KMS-11 (cell line): ENCODE measurements around the gene FAM83D.

Experiments
- H2AFZ ChIP-seq: fragments of 200-600 bp; sonication (generic); 2 replicates; pipeline ENCODE4 v1.6.1; 2016; ENCODE audit warnings: antibody characterized with exemption, mixed run types, low read depth
- H3K27ac ChIP-seq: fragments of 200-600 bp; sonication (generic); 2 replicates; pipeline ENCODE4 v1.6.1; 2016; ENCODE audit warnings: mild to moderate bottlenecking, mixed run types
- H3K27me3 ChIP-seq: fragments of 200-600 bp; sonication (generic); 2 replicates; pipeline ENCODE4 v1.6.1; 2017; ENCODE audit warnings: mild to moderate bottlenecking, low read depth, mixed run types, moderate library complexity; ENCODE audit not compliant: insufficient read depth
- H3K36me3 ChIP-seq: fragments of 200-600 bp; sonication (generic); 2 replicates; pipeline ENCODE4 v1.6.1; 2017; ENCODE audit warnings: mild to moderate bottlenecking, mixed run types; ENCODE audit not compliant: insufficient read depth
- H3K4me1 ChIP-seq: fragments of 200-600 bp; sonication (generic); 2 replicates; pipeline ENCODE4 v1.6.1; 2016; ENCODE audit warnings: mild to moderate bottlenecking, low read depth, mixed run types; ENCODE audit not compliant: poor library complexity, severe bottlenecking
- H3K4me2 ChIP-seq: fragments of 200-600 bp; sonication (generic); 2 replicates; pipeline ENCODE4 v1.7.0; 2016; ENCODE audit warnings: mild to moderate bottlenecking, mixed run types
- H3K4me3 ChIP-seq: fragments of 200-600 bp; sonication (generic); IDR thresholded peaks from 2 replicates; pipeline ENCODE4 v1.6.1; 2017; ENCODE audit warnings: low read depth, low read length, mixed read lengths; ENCODE audit not compliant: insufficient read depth
- H3K79me2 ChIP-seq: fragments of 200-600 bp; sonication (generic); 2 replicates; pipeline ENCODE4 v1.6.1; 2016; ENCODE audit warnings: low read depth, mixed run types; ENCODE audit not compliant: insufficient read depth
- H3K9ac ChIP-seq: fragments of 200-600 bp; sonication (generic); 2 replicates; pipeline ENCODE4 v1.6.1; 2016; ENCODE audit warnings: mild to moderate bottlenecking, mixed run types
- H4K20me1 ChIP-seq: fragments of 200-600 bp; sonication (generic); 2 replicates; pipeline ENCODE4 v1.6.1; 2016; ENCODE audit warnings: mild to moderate bottlenecking, mixed run types; ENCODE audit not compliant: insufficient read depth
- TF ChIP-seq, protein P1 (sequence below): fragments of 200-600 bp; sonication (generic); conservative IDR thresholded peaks from 2 replicates; pipeline ENCODE4 v1.6.1; 2017; ENCODE audit warnings: low read depth, mild to moderate bottlenecking, antibody characterized with exemption, low read length, moderate library complexity, mixed read lengths

Gene FAM83D

DNA sequence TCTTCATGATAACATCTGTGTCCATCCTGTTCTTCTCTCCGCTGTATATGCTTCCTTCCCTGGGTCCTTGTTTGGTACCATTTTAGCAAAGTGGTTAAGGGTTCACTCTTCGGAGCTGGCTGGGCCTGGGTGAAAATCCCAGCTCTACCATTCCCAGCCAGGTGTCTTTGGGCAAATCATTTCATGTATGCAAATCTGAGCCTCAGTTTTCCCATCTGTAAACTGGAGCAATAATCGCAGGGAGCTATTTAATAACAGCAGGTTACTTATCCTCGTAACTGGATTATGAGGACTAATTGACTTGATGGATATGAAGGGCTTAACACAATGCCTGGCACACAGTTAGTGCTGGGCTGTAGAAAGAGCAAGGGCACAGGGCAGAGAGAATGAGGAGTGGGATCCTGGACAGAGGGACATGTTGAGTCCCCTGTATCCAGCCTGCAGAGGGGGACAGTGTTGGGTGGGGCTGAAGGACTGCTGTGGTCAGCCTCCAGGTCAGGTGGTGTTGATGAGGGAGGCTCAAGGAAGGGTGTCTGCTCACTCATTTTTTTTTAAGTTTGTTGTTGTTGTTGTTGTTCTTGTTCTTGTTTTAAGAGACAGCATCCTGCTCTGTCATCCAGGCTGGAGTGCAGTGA lies 44.3 kb upstream of the FAM83D start:
- H3K4me3 ChIP-seq = no peak overlapping the region
- H3K4me2 ChIP-seq = no peak overlapping the region
- no peaks in the 10 kb centered on the region for H3K27me3 ChIP-seq
- no peak overlapping the region for H3K27ac ChIP-seq
- no peaks in the 10 kb centered on the region for H3K36me3 ChIP-seq
- H3K9ac ChIP-seq = no peak overlapping the region
- no peaks in the 10 kb centered on the region for H4K20me1 ChIP-seq
- H3K4me1 ChIP-seq = peaks cover 31% of the 10 kb centered on the region
- H3K79me2 ChIP-seq = no peaks in the 10 kb centered on the region
- no peak overlapping the region for H2AFZ ChIP-seq
- TF ChIP-seq, protein P1, sequence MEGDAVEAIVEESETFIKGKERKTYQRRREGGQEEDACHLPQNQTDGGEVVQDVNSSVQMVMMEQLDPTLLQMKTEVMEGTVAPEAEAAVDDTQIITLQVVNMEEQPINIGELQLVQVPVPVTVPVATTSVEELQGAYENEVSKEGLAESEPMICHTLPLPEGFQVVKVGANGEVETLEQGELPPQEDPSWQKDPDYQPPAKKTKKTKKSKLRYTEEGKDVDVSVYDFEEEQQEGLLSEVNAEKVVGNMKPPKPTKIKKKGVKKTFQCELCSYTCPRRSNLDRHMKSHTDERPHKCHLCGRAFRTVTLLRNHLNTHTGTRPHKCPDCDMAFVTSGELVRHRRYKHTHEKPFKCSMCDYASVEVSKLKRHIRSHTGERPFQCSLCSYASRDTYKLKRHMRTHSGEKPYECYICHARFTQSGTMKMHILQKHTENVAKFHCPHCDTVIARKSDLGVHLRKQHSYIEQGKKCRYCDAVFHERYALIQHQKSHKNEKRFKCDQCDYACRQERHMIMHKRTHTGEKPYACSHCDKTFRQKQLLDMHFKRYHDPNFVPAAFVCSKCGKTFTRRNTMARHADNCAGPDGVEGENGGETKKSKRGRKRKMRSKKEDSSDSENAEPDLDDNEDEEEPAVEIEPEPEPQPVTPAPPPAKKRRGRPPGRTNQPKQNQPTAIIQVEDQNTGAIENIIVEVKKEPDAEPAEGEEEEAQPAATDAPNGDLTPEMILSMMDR = no peak

DNA sequence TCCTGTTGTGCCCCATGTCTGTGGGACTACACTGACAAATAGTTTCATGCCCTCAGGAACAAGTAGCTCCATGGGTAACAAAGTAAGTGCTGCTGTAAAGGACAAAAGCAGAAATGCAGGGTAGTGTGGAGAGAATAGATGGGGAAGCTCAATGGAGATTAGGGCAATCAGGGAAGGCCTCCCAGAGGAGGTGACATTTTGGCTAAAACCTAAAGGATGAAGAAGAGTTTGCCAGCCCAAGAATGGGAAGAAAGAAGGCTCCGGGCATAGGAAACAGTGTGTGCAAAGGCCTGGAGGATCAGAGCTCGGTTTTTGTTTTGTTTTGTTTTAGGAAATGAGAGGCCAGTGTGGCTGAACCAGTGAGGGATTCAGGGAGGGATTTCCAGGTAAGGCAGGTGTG lies 43.6 kb upstream of the FAM83D start:
- TF ChIP-seq, protein P1 = no peak
- H3K4me1 ChIP-seq = peaks cover 24% of the 10 kb centered on the region
- H3K36me3 ChIP-seq = no peaks in the 10 kb centered on the region
- no peak overlapping the region for H3K9ac ChIP-seq
- no peaks in the 10 kb centered on the region for H3K79me2 ChIP-seq
- no peak overlapping the region for H3K27ac ChIP-seq
- no peak overlapping the region for H3K4me2 ChIP-seq
- H4K20me1 ChIP-seq = no peaks in the 10 kb centered on the region
- no peak overlapping the region for H2AFZ ChIP-seq
- no peak overlapping the region for H3K4me3 ChIP-seq
- no peaks in the 10 kb centered on the region for H3K27me3 ChIP-seq

DNA sequence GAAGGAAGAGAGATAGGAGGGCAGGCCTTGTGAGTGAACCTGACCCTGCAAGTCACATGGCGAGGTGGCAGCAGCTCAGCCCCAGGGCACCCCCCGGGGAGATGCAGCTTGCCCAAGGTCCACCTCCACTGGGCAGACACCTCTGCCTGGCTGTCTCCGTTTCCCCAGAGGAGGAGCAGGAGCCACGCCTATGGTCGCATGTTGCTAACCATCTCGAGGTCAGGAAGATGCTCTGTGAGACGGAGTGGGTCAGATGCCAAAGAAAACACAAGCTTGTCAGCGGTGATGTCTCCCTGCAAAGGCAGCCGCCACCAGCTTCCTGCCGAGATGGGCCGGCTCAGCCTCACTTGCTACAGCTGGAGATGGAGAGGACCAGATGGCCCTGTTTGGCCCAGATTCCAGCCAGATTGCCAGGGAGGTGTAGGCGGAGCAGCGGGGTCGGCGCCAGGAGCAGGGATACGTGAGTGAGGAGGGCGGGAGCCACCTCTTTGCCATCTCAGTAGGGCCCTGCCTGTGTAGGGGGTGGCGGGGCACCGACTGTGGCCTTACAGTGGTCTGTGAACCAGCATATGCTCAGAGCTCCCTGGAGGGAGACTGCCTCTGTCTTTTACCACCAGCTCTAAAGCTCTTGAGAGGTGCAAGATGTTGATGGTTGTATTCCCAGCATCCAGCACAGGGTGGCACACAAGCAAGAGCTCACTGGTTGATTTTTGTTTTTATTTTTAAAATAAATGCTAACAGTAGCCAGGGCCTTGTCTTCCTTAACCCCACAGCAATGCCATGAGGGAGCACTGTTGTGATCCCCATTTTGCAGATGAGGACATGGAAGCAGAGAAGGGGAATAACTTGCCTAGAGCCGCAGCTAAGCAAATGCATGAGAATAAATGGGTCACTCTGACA lies 42.9 kb upstream of the FAM83D start:
- Histone ChIP-seq H3K4me1 (peaks cover 17% of the 10 kb centered on the region), H3K27ac (no peak overlapping the region), H3K4me2 (no peak overlapping the region)

DNA sequence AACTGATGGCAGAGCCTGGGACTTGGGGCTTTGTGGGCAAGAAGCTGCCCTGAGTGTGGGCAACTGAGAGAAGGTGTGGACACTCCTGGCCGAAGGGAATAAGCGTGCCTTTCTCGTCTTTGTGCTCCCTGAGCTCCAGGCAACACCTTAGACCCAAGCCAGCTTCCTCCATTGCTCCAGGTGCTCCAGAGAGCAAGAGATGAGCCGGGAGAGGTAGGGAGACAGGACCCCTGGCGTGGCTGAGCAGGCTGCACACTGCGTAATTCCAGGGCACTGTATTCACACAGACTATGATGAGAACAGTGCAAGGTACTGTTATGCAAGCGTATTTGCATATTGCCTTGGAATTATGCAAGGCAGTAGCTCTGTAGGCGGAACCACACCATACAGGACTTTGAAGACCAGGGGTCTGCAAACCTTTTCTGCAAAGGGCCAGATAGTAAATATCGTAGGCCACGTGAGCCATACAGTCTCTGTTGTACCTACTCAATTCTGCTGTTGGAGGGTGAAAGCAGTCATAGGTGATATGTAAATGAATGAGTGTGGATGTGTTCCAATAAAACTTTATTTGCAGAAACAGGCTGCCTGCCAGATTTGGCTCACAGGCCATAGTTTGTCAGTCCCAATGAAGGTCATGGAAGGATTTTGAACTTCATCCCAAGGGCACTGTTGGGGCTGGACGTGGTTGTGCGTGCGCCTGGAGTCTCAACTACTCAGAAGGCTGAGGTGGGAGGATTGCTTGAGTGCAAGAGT lies 42.1 kb upstream of the FAM83D start:
- H3K4me3 ChIP-seq = no peak overlapping the region
- H3K27ac ChIP-seq = no peak overlapping the region
- H3K79me2 ChIP-seq = no peaks in the 10 kb centered on the region
- TF ChIP-seq, protein P1 = no peak
- no peak overlapping the region for H3K9ac ChIP-seq
- H4K20me1 ChIP-seq = no peaks in the 10 kb centered on the region
- no peaks in the 10 kb centered on the region for H3K27me3 ChIP-seq
- H3K36me3 ChIP-seq = no peaks in the 10 kb centered on the region
- no peak overlapping the region for H3K4me2 ChIP-seq
- H2AFZ ChIP-seq = no peak overlapping the region
- peaks cover 16% of the 10 kb centered on the region for H3K4me1 ChIP-seq

More for the DNA sequence above, 42.9 kb upstream of the FAM83D start:
- no peak overlapping the region for H3K4me3 ChIP-seq
- H3K9ac ChIP-seq = no peak overlapping the region
- no peaks in the 10 kb centered on the region for H3K27me3 ChIP-seq
- H3K36me3 ChIP-seq = no peaks in the 10 kb centered on the region
- H4K20me1 ChIP-seq = no peaks in the 10 kb centered on the region
- no peaks in the 10 kb centered on the region for H3K79me2 ChIP-seq
- TF ChIP-seq, protein P1 = no peak
- no peak overlapping the region for H2AFZ ChIP-seq
